HG03439 (cell line): ENCODE results near the gene ST6GAL1.

Experiments
- ATAC-seq: cut with Tn5 transposase; IDR thresholded peaks from one replicate; pipeline ENCODE4 v1.9.1; 2021; ENCODE audit warnings: mild to moderate bottlenecking, moderate library complexity; ENCODE audit not compliant: unreplicated experiment

The ST6GAL1 gene

GRCh38 chr3:187072102-187072501 lies 141.8 kb downstream of the ST6GAL1 start:
- ATAC-seq = no peak

- ATAC-seq = no peak
Measured at GRCh38 chr3:187072511-187072910, 142.2 kb downstream of the ST6GAL1 start.

GRCh38 chr3:187073581-187074098 lies 143.3 kb downstream of the ST6GAL1 start:
- ATAC-seq = no peak

GRCh38 chr3:187074846-187075245 lies 144.5 kb downstream of the ST6GAL1 start:
- ATAC-seq = no peak

GRCh38 chr3:187076297-187076696 lies 146.0 kb downstream of the ST6GAL1 start:
- no peak for ATAC-seq

- ATAC-seq = no peak
Measured at GRCh38 chr3:187077085-187077484, 146.8 kb downstream of the ST6GAL1 start.

- no peak for ATAC-seq
Measured at GRCh38 chr3:187077537-187077936, 147.2 kb downstream of the ST6GAL1 start.

GRCh38 chr3:187079090-187080022 lies 149.0 kb downstream of the ST6GAL1 start:
- no peak for ATAC-seq

GRCh38 chr3:187080799-187081450 lies 150.6 kb downstream of the ST6GAL1 start:
- no peak for ATAC-seq

- no peak for ATAC-seq
Measured at GRCh38 chr3:187082758-187083375, 152.5 kb downstream of the ST6GAL1 start.

- no peak for ATAC-seq
Measured at GRCh38 chr3:187084126-187084525, 153.8 kb downstream of the ST6GAL1 start.

- ATAC-seq = no peak
Measured at GRCh38 chr3:187084580-187084979, 154.3 kb downstream of the ST6GAL1 start.

GRCh38 chr3:187085021-187085666 lies 154.8 kb downstream of the ST6GAL1 start:
- no peak for ATAC-seq

- ATAC-seq = no peak
Measured at GRCh38 chr3:187085933-187086332, 155.6 kb downstream of the ST6GAL1 start.

- no peak for ATAC-seq
Measured at GRCh38 chr3:187086831-187087230, 156.5 kb downstream of the ST6GAL1 start.

- ATAC-seq = no peak
Measured at GRCh38 chr3:187088701-187089100, 158.4 kb downstream of the ST6GAL1 start.

GRCh38 chr3:187093320-187093719 lies 163.0 kb downstream of the ST6GAL1 start:
- no peak for ATAC-seq

GRCh38 chr3:187098923-187099512 lies 168.7 kb downstream of the ST6GAL1 start:
- ATAC-seq = no peak

GRCh38 chr3:187101184-187102072 lies 171.1 kb downstream of the ST6GAL1 start:
- ATAC-seq = no peak
